Fibroblast of skin of left biceps (primary cell): ENCODE data around the gene MTURN.
"Not testable (repeated sequence)": the region's sequence is repeated elsewhere in the genome, so short reads cannot be mapped to it uniquely, and the experiment has no call there.

ENCODE experiments used
- DNase-seq, 2 experiments: peaks; one replicate each; pipeline ENCODE4 v3.0.0-alpha.2; 2013; ENCODE audit warnings: low read depth in 2 of 2

Gene MTURN

GRCh38 chr7:30178748-30179436 lies 44.1 kb downstream of the MTURN start:
- DNase-seq: no peak

GRCh38 chr7:30180718-30181117 lies 45.9 kb downstream of the MTURN start:
- no peak for DNase-seq

DNA sequence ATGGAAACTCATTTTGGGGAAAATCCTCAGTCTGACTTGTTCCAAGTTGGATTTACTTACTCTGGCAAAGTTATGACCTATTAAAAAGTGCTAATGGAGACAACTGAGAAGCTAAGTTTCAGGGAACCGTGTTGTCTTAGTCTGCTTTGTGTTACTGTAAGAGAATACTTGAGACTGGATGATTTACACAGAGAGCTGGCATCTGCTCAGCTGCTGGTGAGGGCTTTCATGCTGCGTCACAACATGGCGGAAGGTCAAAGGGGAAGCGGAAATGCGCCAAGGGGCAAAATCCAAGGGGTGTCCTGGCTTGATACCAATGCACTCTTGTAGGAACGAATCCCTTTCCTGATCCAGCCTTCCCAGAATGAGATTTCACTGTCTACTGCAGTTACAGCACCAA lies 46.4 kb downstream of the MTURN start:
- no peak for DNase-seq

GRCh38 chr7:30181736-30182522 lies 47.1 kb downstream of the MTURN start:
- DNase-seq: no peak

DNA sequence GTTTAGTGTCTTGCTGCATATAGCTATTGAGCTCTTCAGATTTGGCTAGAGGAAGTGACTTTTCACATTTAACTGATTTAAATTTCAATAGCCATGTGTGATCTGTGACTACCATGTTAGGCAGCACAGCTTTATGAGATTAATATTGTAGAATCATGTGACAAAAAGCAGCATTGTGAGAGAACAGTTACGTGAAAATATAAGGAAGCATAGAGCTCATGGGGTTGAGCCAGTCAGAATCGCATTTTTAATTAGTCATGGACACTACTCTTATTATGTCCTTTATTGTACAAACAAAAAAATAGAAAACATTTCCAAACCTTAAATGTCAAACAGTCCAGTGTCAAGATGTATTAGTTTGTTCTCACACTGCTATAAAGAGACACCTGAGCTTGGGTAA lies 48.0 kb downstream of the MTURN start:
- DNase-seq: no peak

DNA sequence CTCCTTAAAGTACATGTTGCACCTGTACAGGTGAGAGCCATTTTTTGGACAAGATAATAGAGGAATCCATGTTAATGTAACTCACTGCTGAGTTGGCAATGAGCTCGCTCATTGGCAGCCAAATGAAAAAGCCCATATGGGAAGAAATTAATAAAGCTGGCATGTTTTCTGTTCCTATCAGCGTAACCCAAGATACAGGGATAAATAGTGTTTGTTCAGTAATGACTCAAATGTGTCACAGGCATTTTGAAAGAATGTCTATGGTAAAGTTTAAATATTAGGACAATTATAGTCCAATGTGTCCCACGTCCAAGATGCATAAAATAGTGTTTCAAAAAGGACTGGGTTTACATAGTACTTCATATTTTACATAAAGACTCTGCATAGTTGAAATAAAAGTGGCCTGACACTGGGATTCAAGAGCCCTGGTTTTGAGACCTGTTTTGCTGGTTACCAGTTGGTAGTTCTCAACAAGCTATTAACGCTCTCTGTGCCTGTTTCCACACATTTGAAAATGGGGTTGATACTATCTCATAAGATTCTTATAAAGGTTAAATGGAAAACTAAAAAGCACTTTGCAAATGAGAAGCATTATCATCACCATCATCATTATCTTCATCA lies 49.1 kb downstream of the MTURN start:
- no peak for DNase-seq

DNA sequence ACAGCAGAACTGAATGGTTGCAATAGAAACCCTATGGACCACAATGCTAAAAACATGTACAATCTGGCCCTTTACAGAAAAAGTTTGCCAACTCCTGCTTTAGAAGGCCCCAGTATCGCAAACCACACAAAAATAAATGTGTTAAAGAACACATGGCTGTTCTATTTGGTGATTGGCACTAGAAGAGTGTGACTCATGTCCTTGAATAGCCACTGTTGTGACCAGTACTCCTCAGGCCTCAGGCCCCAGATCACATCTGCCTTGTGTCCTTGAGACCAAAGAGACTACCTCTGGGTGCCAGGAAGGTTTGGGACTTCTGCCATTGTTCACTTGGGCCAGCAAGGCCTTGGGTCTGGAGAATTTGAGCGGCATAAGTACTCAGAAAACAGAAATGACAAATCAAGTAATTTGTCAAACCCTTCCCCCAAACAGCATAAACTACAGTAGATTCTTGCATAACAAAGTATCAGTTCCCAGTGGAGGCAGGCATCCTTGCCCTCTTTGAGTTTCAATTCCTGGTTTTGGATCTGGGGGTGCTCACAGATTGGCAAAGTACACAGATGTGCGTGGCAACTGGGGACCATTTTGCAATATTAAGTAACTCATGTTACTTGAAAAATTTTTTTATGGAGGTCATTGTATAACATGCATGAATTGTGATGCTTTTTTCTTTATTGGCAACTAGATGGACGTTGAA lies 50.2 kb downstream of the MTURN start:
- no peak for DNase-seq

DNA sequence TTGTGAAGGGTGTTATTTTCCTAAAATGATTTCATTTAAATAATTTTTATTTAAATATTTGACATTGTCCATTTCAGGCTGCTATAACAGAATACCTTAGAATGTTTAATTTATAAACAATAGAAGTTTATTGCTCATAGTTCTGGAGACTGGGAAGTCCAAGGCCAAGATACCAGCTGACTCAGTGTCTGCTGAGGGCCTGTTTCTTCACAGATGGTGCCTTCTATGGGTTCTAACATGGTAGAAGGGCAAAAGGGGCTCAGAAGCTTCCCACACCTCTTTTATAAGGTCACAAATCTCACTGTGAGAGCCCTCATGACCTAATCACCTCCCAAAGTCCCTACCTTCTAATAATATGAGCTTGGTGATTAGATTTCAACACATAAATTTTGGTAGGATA lies 50.7 kb downstream of the MTURN start:
- no peak for DNase-seq

DNA sequence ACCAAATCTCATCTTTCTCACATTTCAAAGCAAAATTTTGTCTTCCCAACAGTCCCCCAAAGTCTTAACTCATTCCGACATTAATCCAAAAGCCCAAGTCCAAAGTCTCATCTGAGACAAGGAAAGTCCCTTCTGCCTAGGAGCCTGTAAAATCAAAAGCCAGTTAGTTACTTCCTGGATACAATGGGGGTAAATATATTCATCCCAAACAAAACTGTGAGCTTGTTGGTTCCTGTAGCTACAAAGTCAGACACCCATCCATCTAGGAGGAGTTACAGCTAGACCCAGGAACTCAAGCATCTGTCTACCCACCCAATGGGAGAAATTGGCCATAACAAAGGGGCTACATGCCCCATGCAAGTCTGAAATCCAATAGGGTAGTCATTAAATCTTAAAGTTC lies 51.9 kb downstream of the MTURN start:
- no peak for DNase-seq

- DNase-seq: no peak
Observed at GRCh38 chr7:30187513-30187912, 52.7 kb downstream of the MTURN start.

DNA sequence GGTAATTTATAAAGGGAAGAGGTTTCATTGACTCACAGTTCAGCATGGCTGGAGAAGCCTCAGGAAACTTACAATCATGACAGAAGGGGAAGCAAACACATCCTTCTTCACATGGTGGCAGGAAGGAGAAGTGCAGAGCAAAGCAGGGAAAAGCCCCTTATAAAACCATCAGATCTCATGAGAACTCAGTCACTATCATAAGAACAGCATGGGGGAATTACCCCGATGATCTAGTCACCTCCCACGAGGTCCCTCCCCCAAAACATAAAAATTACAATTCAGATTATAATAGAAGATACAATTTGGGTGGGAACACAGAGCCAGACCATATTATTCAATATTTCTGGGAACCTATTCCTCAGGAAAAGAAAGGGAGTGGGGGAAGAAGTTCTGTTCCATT lies 53.6 kb downstream of the MTURN start:
- DNase-seq: not testable (repeated sequence)

DNA sequence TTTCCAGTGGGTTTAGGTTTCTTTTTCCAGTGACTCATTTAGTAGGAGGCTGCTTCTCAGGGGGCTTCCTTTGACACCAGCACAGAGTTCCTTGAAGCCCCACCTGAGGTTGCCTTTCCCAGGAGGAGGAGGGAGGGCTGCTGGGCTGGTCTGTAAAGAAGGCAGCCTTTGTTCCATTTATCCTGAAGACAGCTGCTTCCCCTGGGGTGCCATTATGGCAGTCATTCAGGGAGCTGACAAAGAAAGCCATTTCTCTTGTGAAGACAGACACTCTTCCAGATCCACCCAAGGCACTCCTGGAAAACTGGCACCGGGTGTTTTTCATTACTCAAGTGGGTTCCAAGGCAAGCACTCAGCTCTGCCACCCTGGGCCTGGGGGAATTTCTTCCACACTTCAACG lies 54.0 kb downstream of the MTURN start:
- no peak for DNase-seq

DNA sequence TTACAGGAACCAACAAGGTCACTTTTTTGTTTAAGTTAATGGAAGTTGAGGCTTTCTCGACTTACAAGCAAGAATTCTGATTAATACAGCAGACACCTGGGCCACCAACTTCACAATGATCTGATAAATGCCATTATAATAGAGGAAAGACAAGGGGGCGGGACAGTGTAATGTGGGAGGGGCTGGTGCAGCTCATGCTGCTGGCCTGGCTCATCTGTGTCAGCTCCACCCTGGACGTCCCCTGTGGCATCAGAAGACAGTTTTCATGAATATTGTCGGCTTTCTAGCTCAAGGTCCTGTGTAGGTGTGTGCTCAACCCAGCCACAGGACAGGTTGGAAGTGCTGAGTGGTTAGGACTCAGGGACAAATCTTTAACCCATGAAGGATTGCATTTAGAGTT lies 57.0 kb downstream of the MTURN start:
- DNase-seq: no peak

DNA sequence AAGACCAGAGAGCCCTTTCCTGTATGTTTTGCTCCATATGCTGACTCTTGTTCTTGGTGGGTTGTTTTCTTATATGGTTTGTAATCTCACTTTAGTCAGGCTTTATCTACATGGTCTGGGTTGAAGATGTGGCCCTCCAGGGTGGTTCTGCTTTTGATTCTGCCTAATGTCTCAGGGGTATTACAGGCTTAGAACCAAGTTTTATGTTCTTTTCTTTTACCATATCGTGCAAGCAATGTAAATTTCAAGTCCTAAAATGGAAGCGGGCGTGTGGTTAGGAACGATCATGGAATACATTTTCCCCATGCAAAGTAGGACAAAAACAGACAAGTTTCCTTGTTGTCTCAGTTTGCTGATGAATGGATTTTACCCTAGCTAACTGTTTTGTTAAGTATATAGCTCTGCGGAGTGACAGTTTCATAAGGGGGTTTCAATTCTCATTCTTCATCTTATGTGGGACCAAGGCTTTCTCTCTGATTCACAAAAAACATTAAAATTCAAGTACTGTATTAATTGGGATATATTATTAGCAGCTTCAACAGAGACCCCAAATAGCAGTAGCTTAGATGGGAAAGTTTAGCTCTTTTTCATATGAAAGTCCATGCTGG lies 58.7 kb downstream of the MTURN start:
- no peak for DNase-seq

DNA sequence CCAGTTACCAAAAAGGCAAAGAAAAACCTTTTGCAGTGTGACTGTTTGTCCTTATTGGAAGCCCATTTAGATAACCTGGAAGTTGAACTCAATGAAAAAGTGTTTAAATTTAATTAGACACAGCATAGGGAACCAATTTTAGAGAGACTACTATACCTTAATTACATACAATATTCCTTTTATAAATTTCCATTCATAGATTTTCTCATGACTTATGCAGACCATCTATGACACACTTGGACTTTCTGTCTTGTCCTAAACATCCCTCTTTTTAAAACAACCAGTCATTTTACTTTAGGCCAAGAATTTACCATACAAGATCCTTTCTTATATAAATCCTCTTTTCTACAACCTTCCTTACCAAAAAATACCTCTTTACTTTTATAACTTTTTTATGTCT lies 61.6 kb downstream of the MTURN start:
- no peak for DNase-seq

DNA sequence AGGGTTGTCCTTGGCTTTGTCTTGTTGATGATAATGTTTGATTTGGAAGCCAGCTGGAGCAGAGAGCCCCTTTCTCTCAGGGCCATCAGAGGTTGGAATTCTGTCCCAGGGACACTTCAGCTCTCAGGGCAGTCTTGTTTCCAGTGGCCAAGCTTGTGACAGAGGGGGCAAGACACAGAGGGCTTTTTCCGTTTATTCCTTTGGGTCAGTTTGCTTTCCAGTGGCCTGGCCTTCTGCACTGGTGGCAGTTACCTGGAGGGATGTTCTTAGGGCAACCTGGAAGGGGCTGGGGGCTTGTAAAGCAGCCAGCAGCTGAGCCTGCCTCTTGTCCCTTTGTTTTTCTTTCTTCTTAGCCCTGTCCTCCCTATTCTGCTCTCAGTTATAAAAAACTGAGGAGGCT lies 62.7 kb downstream of the MTURN start:
- no peak for DNase-seq

- no peak for DNase-seq
Observed at GRCh38 chr7:30199271-30199670, 64.5 kb downstream of the MTURN start.

- DNase-seq: no peak
Observed at GRCh38 chr7:30200591-30200990, 65.8 kb downstream of the MTURN start.

DNA sequence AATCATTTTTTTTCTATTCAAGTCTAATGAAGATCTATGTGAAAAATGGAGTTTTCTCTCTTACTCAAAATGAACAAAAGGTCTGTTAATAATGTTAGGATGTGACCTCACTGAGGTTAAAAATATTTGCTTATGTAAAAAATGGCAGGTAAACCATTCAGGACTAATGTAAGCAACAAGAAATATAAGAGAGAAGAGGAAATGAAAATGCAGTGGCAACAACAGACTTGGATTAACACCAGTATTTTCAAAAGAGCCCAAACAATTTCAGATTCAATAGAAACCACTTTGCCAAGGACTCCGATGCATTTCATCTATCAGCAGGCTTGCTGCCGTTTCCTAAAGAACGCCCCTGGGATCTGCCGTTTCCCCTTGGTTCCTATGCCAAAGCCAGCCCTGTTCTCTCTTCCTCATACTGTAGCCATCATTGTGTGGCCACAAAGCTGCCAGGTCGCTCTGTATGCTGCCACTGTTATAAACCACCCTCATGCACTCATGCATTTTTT lies 66.4 kb downstream of the MTURN start:
- DNase-seq: no peak

DNA sequence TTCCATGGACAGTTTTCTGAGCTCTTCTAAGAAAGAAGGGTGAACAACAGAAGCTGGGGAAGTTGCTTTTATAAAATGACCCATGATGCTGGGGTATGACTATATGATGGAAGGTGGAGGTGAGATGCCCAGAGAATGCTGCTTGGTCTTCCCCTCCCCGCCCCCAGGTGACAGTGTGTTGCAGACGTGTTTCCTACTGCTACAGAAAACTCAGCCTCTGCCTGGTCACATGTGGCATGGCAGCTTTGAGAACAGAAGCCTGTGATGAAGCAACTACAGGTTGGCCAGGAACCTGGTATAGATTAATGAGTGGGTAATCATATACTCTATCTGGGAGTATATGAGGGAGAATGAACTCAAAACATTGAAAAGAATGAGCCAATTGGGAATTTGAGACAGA lies 67.1 kb downstream of the MTURN start:
- no peak for DNase-seq

DNA sequence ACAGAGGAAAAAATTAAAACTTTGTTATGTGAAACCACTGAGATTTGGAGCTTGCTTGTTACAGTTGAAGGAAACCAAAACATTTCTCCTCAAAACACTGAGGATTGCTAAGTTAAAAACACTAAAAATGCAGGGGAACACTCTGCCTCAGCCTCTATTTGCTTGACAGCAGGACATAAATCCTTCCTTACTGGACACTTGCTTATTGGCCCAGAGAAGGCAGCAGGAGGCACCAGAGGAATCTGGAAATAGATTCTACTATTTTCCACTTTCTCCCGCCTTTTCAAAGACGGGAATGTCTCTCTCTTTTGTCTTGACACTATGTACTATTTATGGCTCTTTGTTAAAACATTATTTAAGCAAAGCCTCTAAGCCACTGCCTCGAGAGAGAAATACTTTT lies 67.9 kb downstream of the MTURN start:
- DNase-seq: no peak

- no peak for DNase-seq
Observed at GRCh38 chr7:30206491-30206890, 71.7 kb downstream of the MTURN start.
